Stimulated activated effector memory CD8-positive, alpha-beta T cell treated with anti-CD3 and anti-CD28 coated beads, Interleukin-12 subunit alpha, Interleukin-12 subunit beta, amount 100 ng/mL, for 72 hours (primary cell): Measurements from ENCODE around the gene RYR2.

Source experiments
- ATAC-seq: fragments of 150-1000 bp; cut with Tn5 transposase; 2 replicates; pipeline ENCODE4 v1.10.0; 2021
- DNase-seq, 2 donors: peaks; one replicate each; pipeline ENCODE4 v3.0.0; 2021 to 2022; ENCODE audit warnings: low spot score in 2 of 2
- H3K27ac Mint-ChIP-seq: one replicate; pipeline ENCODE4 v1.8.0; 2022; ENCODE audit warnings: mild to moderate bottlenecking, mixed read lengths
- H3K36me3 Mint-ChIP-seq: one replicate; pipeline ENCODE4 v1.8.0; 2022; ENCODE audit warnings: mild to moderate bottlenecking, mixed read lengths
- H3K4me1 Mint-ChIP-seq: one replicate; pipeline ENCODE4 v1.8.0; 2022; ENCODE audit warnings: mixed read lengths
- H3K4me3 Mint-ChIP-seq: one replicate; pipeline ENCODE4 v1.8.0; 2022; ENCODE audit warnings: mild to moderate bottlenecking, mixed read lengths
- H3K9me3 Mint-ChIP-seq: one replicate; pipeline ENCODE4 v1.8.0; 2022; ENCODE audit warnings: mixed read lengths

Gene RYR2

DNA sequence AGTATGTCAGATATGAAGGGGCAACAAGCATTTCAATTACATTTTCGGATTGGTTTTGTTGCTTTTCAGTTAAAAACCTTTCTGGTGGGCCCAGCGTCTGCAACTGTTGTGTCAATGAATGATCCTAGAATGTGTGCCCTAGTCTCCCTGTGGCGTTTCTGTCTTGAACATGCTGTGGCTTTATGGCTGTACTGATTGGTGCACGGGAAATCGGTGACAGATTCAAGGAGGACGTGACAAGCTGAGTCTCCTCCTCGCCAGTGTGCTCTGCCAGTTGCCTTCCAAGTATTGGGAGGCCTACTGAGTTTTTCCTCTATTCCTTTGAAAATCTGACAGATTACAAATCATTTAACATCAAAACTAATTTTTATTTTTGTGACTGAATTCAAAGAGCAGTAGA is 721.2 kb downstream of the RYR2 start:
- ATAC-seq (no peak), DNase-seq (no peak)
- Mint-ChIP-seq H3K4me3 (no peak overlapping the region), H3K36me3 (no peaks in the 10 kb centered on the region), H3K27ac (no peak overlapping the region), H3K9me3 (no peaks in the 10 kb centered on the region), H3K4me1 (no peaks in the 10 kb centered on the region)

GRCh38 chr1:237763751-237764150 is 721.8 kb downstream of the RYR2 start:
- Mint-ChIP-seq H3K36me3 (no peaks in the 10 kb centered on the region), H3K9me3 (no peaks in the 10 kb centered on the region), H3K4me1 (no peaks in the 10 kb centered on the region), H3K4me3 (no peak overlapping the region), H3K27ac (no peak overlapping the region)
- no peak for ATAC-seq
- DNase-seq: no peak

GRCh38 chr1:237769916-237770315 is 727.9 kb downstream of the RYR2 start:
- Mint-ChIP-seq H3K4me1 (no peaks in the 10 kb centered on the region), H3K4me3 (no peak overlapping the region), H3K27ac (no peak overlapping the region), H3K36me3 (no peaks in the 10 kb centered on the region), H3K9me3 (no peaks in the 10 kb centered on the region)
- no peak for DNase-seq
- ATAC-seq: no peak

- ATAC-seq (no peak), DNase-seq (no peak)
- Mint-ChIP-seq H3K4me1 (no peaks in the 10 kb centered on the region), H3K4me3 (no peak overlapping the region), H3K9me3 (no peaks in the 10 kb centered on the region), H3K27ac (no peak overlapping the region), H3K36me3 (no peaks in the 10 kb centered on the region)
Observed at GRCh38 chr1:237772009-237772408, 730.0 kb downstream of the RYR2 start.

- ATAC-seq (no peak), DNase-seq (no peak)
- no peaks in the 10 kb centered on the region for H3K36me3 Mint-ChIP-seq
- no peaks in the 10 kb centered on the region for H3K4me1 Mint-ChIP-seq
- H3K27ac Mint-ChIP-seq: no peak overlapping the region
- H3K9me3 Mint-ChIP-seq: no peaks in the 10 kb centered on the region
- no peak overlapping the region for H3K4me3 Mint-ChIP-seq
Observed at GRCh38 chr1:237774246-237774645, 732.3 kb downstream of the RYR2 start.

DNA sequence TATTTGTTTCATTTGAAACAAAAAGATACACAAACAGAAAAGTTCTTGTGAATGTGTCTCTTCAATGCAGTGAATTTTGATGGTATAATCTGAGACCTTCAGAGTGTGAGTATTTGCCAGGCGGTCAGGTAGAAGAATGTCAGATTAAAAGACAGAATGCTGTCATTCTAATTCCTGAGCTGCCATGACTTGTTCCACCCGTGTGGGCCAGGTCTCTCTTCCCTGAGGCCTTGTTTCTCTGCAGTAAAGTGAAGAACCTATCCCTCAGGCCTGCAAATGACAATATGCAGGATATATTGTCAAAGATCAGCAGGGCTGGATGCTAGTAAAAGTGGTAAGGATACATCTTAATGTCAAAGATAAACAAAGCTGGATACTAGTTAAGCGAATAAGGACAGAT is 737.4 kb downstream of the RYR2 start:
- H3K9me3 Mint-ChIP-seq: peaks cover 5% of the 10 kb centered on the region
- H3K36me3 Mint-ChIP-seq: no peaks in the 10 kb centered on the region
- ATAC-seq: no peak
- no peaks in the 10 kb centered on the region for H3K4me1 Mint-ChIP-seq
- no peak for DNase-seq
- no peak overlapping the region for H3K27ac Mint-ChIP-seq
- no peak overlapping the region for H3K4me3 Mint-ChIP-seq

- ATAC-seq (no peak), DNase-seq (no peak)
- Mint-ChIP-seq H3K36me3 (no peaks in the 10 kb centered on the region), H3K9me3 (peaks cover 5% of the 10 kb centered on the region), H3K4me3 (no peak overlapping the region), H3K27ac (no peak overlapping the region), H3K4me1 (no peaks in the 10 kb centered on the region)
Observed at GRCh38 chr1:237786066-237786719, 744.2 kb downstream of the RYR2 start.

DNA sequence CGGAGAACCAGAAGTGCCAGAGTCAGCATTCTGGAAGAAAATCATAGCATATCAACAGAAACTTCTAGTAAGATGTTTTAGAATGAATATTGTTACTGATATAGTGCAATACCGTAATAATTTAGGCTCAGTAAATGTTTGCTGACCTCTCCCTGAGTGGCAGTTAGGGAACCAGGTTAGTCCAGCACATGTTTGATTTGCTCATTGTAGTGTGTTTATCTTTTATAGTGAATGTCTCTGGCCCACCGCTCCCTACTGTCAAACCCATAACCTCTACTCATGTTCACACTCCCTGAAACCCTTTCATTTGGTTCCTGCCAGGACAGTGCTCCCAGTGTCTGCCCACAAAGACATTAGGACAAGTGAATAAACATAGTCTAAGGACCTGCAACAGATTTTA is 746.1 kb downstream of the RYR2 start:
- Mint-ChIP-seq H3K27ac (no peak overlapping the region), H3K4me3 (no peak overlapping the region), H3K9me3 (peaks cover 5% of the 10 kb centered on the region), H3K36me3 (no peaks in the 10 kb centered on the region), H3K4me1 (no peaks in the 10 kb centered on the region)
- DNase-seq (no peak), ATAC-seq (no peak)

GRCh38 chr1:237789619-237790018 is 747.6 kb downstream of the RYR2 start:
- peak; percentile 81 for ATAC-seq
- Mint-ChIP-seq H3K36me3 (no peaks in the 10 kb centered on the region), H3K4me3 (no peak overlapping the region), H3K9me3 (no peaks in the 10 kb centered on the region), H3K27ac (no peak overlapping the region), H3K4me1 (no peaks in the 10 kb centered on the region)
- DNase-seq: no peak

- Mint-ChIP-seq H3K9me3 (no peaks in the 10 kb centered on the region), H3K4me1 (no peaks in the 10 kb centered on the region), H3K4me3 (no peak overlapping the region), H3K27ac (no peak overlapping the region), H3K36me3 (no peaks in the 10 kb centered on the region)
- ATAC-seq (no peak), DNase-seq (no peak)
Observed at GRCh38 chr1:237791592-237791991, 749.6 kb downstream of the RYR2 start.

DNA sequence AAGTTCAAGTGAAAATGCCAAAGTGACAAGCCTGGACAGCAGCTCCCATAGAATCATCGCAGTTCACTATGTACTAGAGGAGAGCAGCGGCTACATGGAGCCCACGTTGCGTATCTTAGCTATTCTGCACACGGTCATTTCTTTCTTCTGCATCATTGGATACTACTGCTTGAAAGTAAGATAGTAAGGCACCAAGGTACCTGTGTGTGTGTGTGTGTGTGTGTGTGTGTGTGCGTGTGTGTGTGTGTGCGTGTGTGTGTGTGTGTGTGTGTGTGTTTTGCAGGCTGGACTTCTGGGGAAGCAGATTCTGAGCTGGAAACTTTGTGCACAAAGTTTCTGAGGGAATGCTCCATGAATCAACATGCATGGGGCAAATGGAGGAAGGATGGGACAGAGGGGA is 750.2 kb downstream of the RYR2 start:
- no peaks in the 10 kb centered on the region for H3K9me3 Mint-ChIP-seq
- H3K36me3 Mint-ChIP-seq: no peaks in the 10 kb centered on the region
- no peaks in the 10 kb centered on the region for H3K4me1 Mint-ChIP-seq
- ATAC-seq (no peak), DNase-seq (no peak)
- H3K27ac Mint-ChIP-seq: no peak overlapping the region
- no peak overlapping the region for H3K4me3 Mint-ChIP-seq

DNA sequence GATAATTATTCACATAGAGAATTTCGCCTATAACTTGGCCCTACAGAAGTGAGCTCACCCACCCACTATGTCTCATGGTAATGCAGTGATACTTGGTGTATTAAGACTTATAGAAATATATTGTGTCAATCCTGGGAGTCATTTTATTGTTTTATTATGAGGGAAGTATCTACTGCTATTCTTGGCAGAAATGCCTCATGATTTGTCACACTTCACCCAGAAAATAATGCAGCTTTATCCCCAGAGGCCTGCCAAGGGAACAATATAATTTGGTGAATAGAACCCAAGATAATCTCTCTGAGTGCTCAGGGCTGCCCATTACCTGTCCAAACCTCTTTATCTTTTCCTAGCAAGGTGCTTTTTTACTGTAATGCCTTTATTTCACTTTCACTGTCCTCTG is 750.7 kb downstream of the RYR2 start:
- ATAC-seq (no peak), DNase-seq (no peak)
- Mint-ChIP-seq H3K36me3 (no peaks in the 10 kb centered on the region), H3K4me3 (no peak overlapping the region), H3K27ac (no peak overlapping the region), H3K9me3 (no peaks in the 10 kb centered on the region), H3K4me1 (no peaks in the 10 kb centered on the region)

DNA sequence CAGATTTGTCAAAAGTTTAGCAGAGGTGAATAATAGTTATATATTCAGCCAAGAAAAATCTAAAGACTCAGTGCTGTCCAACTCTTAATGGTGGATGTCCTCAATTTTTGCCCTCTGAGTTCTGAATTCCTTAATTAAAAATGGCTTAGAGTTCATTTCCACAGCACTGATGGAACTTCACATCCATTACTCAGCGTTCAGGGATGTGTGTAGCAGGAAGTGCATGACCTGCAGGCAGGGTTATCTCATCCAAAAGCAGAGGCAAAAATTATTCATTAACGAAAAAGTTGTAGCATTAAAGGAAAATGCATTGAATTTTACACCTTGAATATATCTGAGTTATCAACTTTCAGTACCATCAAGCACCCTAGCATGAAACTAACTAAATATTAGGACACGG is 752.1 kb downstream of the RYR2 start:
- no peak overlapping the region for H3K27ac Mint-ChIP-seq
- DNase-seq (no peak), ATAC-seq (no peak)
- H3K36me3 Mint-ChIP-seq: no peaks in the 10 kb centered on the region
- no peak overlapping the region for H3K4me3 Mint-ChIP-seq
- H3K4me1 Mint-ChIP-seq: no peaks in the 10 kb centered on the region
- no peaks in the 10 kb centered on the region for H3K9me3 Mint-ChIP-seq

DNA sequence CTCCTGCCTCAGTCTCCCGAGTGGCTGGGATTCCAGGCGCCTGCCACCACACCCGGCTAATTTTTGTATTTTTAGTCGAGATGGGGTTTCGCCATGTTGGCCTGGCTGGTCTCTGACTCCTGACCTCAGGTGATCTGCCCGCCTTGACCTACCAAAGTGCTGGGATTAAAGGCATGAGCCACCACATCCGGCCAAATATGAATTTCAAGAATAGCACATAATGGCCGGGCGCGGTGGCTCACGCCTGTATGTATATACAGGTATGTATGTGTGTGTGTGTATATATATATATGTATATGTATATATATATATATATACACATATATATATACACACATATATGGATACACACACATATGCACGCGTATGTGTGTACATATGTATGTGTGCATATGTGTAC is 753.6 kb downstream of the RYR2 start:
- no peak overlapping the region for H3K4me3 Mint-ChIP-seq
- H3K4me1 Mint-ChIP-seq: no peaks in the 10 kb centered on the region
- H3K27ac Mint-ChIP-seq: no peak overlapping the region
- no peaks in the 10 kb centered on the region for H3K9me3 Mint-ChIP-seq
- no peaks in the 10 kb centered on the region for H3K36me3 Mint-ChIP-seq
- no peak for ATAC-seq
- no peak for DNase-seq

GRCh38 chr1:237799762-237800474 is 757.9 kb downstream of the RYR2 start:
- Mint-ChIP-seq H3K4me3 (no peak overlapping the region), H3K36me3 (no peaks in the 10 kb centered on the region), H3K9me3 (no peaks in the 10 kb centered on the region), H3K27ac (no peak overlapping the region), H3K4me1 (no peaks in the 10 kb centered on the region)
- DNase-seq (peak; percentile 5 to 62), ATAC-seq (peak; percentile 93)

DNA sequence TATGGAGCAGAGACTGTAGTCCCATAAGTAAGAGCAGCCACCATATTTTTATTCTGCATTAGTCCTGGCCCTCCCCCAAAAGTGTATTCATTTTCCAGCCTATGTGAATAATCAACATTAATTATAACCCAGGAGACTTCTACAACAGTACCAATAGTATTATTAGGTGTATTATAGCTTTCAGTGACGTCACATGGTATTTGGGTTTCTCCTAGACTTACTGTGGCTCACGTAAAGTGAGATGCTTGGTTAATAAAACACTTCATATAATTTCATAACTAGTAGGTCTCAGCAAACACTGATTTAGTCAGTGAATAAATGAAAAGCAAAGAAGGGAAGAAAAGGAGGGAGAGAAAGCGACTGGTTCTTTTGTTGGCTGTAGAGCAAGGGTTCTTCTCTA is 762.5 kb downstream of the RYR2 start:
- DNase-seq (no peak), ATAC-seq (no peak)
- Mint-ChIP-seq H3K36me3 (no peaks in the 10 kb centered on the region), H3K9me3 (no peaks in the 10 kb centered on the region), H3K4me3 (no peak overlapping the region), H3K27ac (no peak overlapping the region), H3K4me1 (no peaks in the 10 kb centered on the region)
